HG02981 (cell line): ENCODE results near the gene HS1BP3.

Experiments
- ATAC-seq: cut with Tn5 transposase; IDR thresholded peaks from one replicate; pipeline ENCODE4 v1.9.1; 2021; ENCODE audit warnings: mild to moderate bottlenecking, moderate library complexity; ENCODE audit not compliant: unreplicated experiment

HS1BP3 gene

DNA sequence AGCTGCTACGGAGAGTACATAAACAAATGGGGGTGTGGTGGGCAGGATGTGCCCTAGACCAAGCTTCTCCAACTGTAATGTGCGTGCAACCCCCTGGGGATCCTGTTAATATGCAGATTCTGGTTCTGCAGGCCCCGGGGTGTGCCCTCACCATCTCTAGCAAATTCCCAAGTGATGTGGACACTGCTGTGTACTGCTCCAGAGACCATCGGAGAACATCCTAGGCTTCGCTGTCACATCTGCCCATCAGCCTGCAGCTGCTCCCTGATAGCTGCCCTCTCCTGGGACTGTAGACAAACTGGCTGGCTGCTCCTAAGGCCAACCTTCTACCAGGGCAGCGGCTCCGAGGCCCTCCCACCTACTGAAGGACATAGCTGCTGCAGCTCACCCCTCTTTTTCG, 3.2 kb downstream of the HS1BP3 start:
- no peak for ATAC-seq

- ATAC-seq, result no peak
Observed at GRCh38 chr2:20647211-20647610, 3.7 kb downstream of the HS1BP3 start.

DNA sequence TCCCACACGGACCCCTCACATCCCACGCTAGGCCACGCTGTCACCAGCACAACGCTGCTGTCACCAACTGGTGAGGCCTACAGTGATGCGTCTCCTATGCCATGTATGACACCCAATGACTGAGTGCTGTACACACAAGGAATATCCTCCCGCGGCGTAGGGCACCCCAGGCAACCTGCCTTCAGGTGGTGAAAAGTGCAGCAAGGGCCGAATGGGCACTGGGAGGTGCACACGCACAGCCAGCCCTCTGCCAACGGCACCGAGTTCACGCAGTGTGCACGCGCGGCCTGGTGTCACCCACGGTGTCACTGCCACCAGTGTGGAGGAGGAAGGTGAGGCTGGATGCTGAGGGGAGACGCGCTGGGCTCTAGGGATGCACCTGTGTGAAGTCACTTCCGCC, 4.5 kb downstream of the HS1BP3 start:
- ATAC-seq, result no peak

DNA sequence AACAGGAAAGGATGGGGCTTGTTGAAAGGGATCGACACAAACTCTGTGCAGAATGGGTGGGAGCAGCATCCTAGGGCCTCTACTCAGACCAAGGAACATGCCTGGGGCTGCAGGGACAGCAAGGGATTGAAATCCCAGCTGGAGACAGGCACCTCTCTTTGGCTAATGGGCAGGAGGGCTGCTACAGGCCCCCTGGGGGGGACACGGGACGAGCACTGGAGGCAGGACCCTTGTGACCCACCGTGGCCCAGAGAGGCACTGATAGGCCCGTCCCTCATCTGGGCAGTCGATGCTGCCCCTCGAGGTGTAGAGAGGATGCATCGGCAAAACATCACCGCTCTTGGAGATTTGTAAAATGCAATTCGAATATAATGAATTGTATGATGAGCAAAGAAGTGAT, 5.1 kb downstream of the HS1BP3 start:
- no peak for ATAC-seq

GRCh38 chr2:20645301-20645701, 5.6 kb downstream of the HS1BP3 start:
- ATAC-seq, result no peak

GRCh38 chr2:20643826-20644225, 7.1 kb downstream of the HS1BP3 start:
- ATAC-seq, result no peak

GRCh38 chr2:20643060-20643459, 7.8 kb downstream of the HS1BP3 start:
- no peak for ATAC-seq

- peak; percentile 97 for ATAC-seq
Observed at GRCh38 chr2:20642055-20642971, 8.6 kb downstream of the HS1BP3 start.

GRCh38 chr2:20641123-20641985, 9.5 kb downstream of the HS1BP3 start:
- no peak for ATAC-seq

DNA sequence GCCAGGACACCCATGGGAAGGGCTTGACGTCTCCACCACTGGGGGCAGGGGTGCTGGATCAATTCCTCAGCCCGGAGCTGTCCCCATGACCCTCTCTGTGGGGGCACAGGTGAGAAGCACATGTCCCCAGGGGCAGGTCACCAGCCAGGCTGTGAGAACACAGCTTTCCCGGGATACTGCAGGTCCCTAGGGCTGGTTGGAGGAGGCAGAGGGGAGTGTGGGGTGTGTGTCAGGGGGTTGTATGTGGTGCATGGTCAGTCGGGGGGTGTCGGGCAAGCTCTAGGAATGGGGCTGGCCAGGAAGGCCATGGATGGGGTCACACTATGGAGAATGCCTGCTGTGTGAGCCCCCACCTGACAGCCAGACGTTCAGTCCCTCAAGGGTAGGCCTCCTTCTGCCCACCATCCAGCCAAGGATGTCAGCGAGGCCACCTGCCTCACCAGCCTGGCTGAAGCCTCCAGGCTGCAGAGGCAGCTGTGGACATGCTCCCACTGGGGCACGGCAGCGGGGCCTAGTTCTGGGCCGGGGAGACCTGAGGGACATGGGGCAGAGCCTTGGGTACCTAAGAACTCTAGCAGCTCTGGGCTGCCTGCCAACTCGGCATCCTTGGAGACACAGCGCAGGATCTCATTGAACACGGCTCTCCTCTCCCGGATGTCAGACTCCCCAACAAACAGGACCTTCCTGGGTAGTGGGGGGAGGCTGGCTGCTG, 10.3 kb downstream of the HS1BP3 start:
- ATAC-seq, result no peak

DNA sequence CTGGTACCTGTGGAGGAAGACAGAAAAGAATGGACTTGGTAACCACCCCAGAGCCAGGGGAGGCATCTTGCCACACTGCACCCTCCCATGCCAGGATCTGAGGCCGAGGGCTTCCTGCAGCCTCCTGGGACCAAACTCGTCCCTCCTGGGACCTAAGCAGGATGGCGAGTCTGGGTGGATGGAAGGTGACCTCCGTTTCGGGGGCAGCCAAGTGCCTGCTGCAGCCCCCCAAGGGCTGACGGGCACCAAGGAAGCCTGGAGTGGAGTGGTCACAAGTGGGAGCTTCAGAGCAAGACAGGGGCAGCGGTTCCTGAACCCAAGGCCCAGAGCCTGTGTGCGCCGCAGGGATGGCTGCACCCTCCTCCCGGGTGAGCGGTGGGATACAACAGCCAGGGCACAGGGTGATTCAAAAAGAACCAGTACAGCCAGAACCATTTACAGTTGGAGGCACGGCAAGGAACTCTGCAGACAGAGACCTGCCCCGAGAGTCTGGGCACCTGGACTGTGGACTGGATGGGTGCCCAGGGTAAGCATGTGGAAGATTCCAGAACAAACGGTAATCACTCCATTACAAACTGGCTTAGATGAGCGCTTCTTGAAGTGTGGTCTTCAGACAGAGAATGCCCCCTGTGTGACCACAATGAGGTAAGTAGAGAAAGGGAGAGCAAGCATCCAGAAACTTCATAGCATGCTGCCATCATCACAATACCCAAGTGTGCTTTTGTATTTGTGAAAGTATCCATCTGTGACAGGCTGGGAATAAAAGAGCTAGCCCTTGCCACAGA, 12.1 kb downstream of the HS1BP3 start:
- no peak for ATAC-seq

DNA sequence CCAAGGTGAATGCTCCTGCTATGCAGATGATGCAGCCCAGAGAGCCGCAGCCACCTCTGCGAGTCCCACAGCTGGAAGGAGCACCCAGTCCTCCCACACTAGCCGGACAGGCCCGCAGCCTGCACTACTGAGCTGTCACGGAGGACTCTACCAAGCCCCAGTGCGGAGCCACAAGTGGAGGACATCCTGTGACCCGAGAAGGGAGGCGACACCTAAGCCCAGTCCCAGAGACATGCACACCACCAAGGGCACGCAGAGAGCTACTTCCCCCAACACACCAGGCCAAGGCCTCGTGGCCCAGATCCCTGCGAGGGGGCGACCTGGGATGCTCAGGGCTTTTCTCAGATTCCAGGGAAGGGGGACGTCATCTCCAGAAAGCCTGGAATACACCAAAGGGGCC, 12.9 kb downstream of the HS1BP3 start:
- ATAC-seq, result no peak

DNA sequence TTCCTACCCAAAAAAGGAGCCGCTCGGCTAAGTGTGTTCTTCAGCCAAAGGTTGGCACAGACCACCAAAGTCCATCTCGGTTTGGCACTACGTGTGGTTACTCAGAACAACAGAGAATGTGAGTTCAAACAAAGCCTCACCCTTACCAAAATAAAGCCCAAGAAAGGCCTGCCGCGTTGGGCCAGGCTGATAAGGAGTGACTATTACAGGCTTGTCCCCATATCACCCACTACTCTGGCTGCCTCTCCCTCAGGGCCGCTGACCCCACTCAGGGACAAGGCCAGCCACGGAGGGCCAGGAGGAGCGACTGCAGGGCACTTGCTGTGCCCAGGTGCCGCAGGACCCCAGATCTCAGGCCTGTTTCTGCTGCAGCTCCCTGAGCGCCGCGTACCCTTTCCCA, 13.8 kb downstream of the HS1BP3 start:
- no peak for ATAC-seq

DNA sequence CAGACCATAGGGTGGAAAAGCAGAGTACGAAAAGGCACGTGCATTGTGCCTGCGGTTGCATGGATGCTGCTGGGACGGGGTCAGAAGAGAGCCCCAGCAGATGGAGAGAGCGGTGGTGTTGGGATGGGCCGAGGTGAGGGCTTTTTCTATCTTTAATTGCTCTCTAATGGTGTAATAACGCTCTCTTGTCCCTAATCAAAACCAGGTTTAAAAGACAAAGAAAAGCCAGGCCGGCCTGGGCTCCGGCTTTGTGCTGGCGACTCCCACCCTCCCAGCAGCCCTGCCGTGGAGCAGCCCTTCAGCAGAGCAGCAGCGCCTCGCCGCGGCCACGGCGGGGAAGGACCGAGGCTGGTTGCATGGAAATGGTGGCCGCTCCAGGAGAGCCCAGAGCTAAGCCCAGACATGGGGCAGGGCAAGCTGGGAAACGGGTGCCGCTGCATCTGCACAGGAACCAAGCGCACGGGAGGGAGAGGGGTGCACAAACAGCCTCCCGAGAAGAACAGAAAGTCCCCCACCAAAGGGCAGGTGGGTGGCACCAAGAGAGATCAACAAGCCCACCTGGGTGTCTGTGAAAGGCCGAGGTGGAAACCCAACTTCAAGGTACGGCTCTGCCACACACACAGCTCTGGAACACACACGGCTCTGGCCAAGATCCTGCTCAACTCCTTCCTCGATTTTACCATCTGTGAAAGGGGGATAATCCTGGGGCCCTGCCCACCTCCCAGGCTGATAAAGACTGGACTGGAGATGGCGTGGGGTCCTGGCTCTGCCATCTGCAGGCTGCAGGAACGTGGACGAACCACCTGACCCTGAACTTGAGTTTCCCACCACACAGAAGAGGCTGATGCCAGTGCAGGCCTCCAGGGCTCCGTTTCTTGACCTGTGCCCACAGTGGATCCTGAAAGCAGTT, 15.0 kb downstream of the HS1BP3 start:
- ATAC-seq, result peak; percentile 87

DNA sequence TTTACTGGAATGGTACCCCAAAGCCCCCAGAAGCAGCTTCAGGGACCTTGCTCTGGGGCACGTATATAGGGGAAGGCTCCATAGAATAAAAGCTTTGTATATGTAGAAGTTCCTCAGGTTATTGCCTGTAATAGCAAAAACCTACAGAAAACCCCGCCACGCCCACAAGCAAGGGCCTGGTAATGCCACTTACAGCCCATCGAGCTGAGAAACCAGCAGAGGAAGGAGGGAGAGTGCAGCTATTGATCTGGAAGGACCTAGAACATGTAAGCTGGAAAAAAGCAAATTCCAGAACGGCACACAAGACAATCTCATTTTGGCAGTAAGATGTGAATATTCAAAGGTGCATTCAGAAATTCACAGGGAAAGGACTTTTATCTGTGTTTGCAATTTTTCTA, 15.8 kb downstream of the HS1BP3 start:
- ATAC-seq, result no peak

GRCh38 chr2:20634507-20635112, 16.3 kb downstream of the HS1BP3 start:
- ATAC-seq, result no peak

- no peak for ATAC-seq
Observed at GRCh38 chr2:20633794-20634506, 16.9 kb downstream of the HS1BP3 start.

- ATAC-seq, result no peak
Observed at GRCh38 chr2:20633001-20633400, 17.9 kb downstream of the HS1BP3 start.
